ENCODE measurements around the gene OSBPL10.

DNA sequence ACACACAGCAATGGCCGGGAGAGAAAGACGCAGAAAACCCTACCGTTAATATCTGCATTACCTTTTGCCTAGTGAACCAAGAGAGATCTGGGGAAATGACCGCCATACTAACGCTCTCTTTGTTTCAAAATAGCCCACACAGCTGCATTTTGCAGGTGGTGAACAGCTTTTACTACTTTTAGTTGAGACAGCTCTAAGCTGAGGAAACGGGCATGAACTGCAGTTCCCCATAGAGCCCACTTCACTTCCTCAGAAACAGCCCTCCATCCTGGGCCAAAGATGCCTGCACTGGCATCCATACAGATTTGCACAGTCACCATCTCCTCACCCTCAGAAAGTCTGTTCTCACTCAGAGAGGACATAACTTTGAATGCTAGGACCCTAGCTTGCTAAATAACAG, 45.5 kb upstream of the OSBPL10 start:
- TF ChIP-seq, protein P1, sequence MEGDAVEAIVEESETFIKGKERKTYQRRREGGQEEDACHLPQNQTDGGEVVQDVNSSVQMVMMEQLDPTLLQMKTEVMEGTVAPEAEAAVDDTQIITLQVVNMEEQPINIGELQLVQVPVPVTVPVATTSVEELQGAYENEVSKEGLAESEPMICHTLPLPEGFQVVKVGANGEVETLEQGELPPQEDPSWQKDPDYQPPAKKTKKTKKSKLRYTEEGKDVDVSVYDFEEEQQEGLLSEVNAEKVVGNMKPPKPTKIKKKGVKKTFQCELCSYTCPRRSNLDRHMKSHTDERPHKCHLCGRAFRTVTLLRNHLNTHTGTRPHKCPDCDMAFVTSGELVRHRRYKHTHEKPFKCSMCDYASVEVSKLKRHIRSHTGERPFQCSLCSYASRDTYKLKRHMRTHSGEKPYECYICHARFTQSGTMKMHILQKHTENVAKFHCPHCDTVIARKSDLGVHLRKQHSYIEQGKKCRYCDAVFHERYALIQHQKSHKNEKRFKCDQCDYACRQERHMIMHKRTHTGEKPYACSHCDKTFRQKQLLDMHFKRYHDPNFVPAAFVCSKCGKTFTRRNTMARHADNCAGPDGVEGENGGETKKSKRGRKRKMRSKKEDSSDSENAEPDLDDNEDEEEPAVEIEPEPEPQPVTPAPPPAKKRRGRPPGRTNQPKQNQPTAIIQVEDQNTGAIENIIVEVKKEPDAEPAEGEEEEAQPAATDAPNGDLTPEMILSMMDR (IDR thresholded peaks at IDR 0.05; ENCODE audit: poor library complexity, severe bottlenecking) = no peak
- TF ChIP-seq EZH2 (IDR thresholded peaks at IDR 0.05; ENCODE audit: borderline replicate concordance, insufficient read depth, low read length, poor library complexity, severe bottlenecking) (no peak), TAF1 (IDR thresholded peaks at IDR 0.05; ENCODE audit: low read depth) (no peak), EP300 (conservative IDR thresholded peaks at IDR 0.05; ENCODE audit: poor library complexity, severe bottlenecking) (no peak), MXI1 (conservative IDR thresholded peaks at IDR 0.05; ENCODE audit: poor library complexity, severe bottlenecking) (no peak)

Measured in neural cell (in vitro differentiated cells).